Spinal cord (tissue), 10 donors: ENCODE data around the gene EIF3K. TPM values are rescaled to one million over a fixed set of nuclear protein-coding genes. Genes with fewer than 3 reads are reported as not detected.
A peak's percentile ranks its signal among the peaks of the same experiment; 100 is the strongest.

Experiments
- DNase-seq, 6 donors: peaks; one replicate each; pipeline versions ENCODE4 v3.0.0 to v3.0.0-alpha.2; 2013 to 2015; ENCODE audit warnings: low spot score in 6 of 6, low read depth in 4 of 6
- H3K27ac ChIP-seq: one replicate; pipeline ENCODE4 v1.5.1; 2013; ENCODE audit warnings: low read depth, low read length, control low read depth
- H3K27me3 ChIP-seq: one replicate; pipeline ENCODE4 v1.6.1; 2013; ENCODE audit warnings: low read length; ENCODE audit not compliant: control insufficient read depth, insufficient read depth
- H3K36me3 ChIP-seq: one replicate; pipeline ENCODE4 v1.6.1; 2013; ENCODE audit warnings: low read length; ENCODE audit not compliant: control insufficient read depth, insufficient read depth
- H3K4me1 ChIP-seq: one replicate; pipeline ENCODE4 v1.6.1; 2013; ENCODE audit warnings: low read length; ENCODE audit not compliant: control insufficient read depth, insufficient read depth
- H3K4me3 ChIP-seq: one replicate; pipeline ENCODE4 v1.5.1; 2013; ENCODE audit warnings: low read depth, low read length, control low read depth
- H3K9me3 ChIP-seq: one replicate; pipeline ENCODE4 v1.6.1; 2013; ENCODE audit warnings: low read length; ENCODE audit not compliant: control insufficient read depth, insufficient read depth
- WGBS: methylation state at CpG from one replicate; pipeline ENCODE4 v1.1.5; 2013; ENCODE audit warnings: missing lambda C conversion rate; ENCODE audit not compliant: insufficient coverage; 5-methylcytosine and 5-hydroxymethylcytosine counted together
- polyA plus RNA-seq, 2 donors: library from polyadenylated mRNA; unstranded; fragments of 120-200 nt; gene quantifications; one replicate each; pipeline ENCODE4 v1.2.1, GENCODE V29; 2013; ENCODE audit not compliant: insufficient read length in 2 of 2
- total RNA-seq, 2 donors: library from RNA; depleted of rRNA in 1 of 2; stranded (reverse); fragments of 120-200 nt in 1 of 2; fragments of >200 nt in 1 of 2; gene quantifications; one replicate each; pipeline versions ENCODE4 v1.2.3 to v1.2.4, GENCODE V29; 2013 to 2014
- donor health status: healthy.

EIF3K gene
- total and polyA plus RNA-seq, 4 donors, result 110 to 268 (median 260) TPM

DNA sequence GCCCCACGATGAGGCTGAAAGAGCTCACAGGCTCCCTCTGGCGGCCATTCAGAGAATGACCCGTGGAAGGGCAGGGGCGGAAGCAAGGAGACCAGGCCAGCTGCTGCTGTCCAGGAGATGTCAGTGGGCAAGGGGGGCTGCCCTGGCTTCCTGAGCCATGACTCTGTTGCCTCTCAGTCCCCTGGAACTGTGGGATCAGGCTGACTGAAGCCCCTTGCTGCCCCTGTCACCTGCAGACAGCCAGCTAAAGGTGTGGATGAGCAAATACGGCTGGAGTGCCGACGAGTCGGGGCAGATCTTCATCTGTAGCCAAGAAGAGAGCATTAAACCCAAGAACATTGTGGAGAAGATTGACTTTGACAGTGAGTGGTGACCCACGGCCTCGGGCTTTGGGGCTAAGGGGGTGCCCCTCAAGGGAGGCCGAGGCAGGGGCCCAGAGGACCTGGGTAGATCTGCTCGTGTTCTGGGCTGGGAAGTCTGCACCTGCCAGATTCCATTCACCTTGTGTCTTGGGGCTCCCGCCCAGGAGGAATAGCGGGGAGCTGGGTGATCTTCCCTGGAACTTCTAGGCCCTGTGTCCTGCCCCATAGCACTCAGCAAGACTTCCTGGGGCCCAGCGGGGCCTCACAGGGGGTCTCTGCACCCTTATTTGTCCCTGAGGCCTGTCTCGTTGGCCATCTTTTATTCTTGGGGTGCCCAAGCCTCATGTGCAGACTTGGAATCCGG lies 15.9 kb downstream of the EIF3K start:
- no peaks in the 10 kb centered on the region for H3K9me3 ChIP-seq
- H3K4me3 ChIP-seq, result no peak overlapping the region
- H3K36me3 ChIP-seq, result peaks cover 67% of the 10 kb centered on the region
- H3K4me1 ChIP-seq, result peaks cover 5% of the 10 kb centered on the region
- no peaks in the 10 kb centered on the region for H3K27me3 ChIP-seq
- no peak overlapping the region for H3K27ac ChIP-seq
- 72% methylated on average over 16 of the region's 17 CpGs for WGBS
- DNase-seq, result peak in 3 of 6 donors; percentile 65 to 88 (median 86)

DNA sequence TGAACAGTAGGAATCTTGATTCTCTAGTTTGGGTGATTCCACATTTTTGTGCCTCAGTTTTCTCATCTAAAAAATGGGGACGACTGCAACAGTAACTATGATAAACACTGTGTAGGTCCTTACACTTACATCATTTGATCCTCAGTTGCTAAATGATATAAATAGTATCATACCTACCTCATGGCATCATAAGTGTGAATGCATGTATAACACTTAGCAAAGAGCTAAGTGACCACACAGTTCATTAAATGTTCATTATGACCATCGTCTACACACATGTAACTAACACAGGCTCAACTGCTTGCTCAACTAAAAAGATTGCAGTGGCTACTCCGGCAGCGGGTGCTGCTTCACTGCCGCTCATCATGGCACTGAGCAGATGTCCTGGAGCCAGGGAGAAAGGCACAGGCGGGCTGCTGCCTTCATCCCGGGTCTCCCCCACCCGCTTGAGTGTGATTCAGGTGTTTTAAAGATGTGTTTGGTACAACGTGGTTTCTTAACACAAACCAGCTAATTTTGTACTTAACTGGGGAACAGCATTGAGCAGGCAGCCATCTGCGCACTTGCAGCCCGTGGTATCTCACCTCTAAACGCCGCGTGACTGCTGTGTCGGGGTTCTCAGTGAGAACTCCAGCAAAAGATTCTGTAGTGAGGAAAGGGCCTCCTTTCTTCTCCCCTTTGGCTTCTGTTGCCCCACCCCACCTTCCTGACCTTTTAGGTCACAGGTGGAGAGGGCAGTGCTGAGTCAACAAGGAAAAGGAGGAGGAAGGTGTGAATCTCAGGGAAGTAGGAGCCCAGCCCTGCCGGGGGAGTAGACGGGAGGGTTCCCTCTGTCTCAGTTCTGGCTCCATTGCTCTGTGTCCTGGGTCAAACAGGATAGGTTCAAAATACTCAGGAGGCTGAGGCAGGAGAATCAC lies 16.8 kb downstream of the EIF3K start:
- no peak overlapping the region for H3K4me3 ChIP-seq
- H3K27ac ChIP-seq, result no peak overlapping the region
- H3K27me3 ChIP-seq, result no peaks in the 10 kb centered on the region
- 91% methylated on average over 6 of the region's 17 CpGs for WGBS
- peaks cover 5% of the 10 kb centered on the region for H3K4me1 ChIP-seq
- no peak for DNase-seq
- H3K36me3 ChIP-seq, result peaks cover 61% of the 10 kb centered on the region
- H3K9me3 ChIP-seq, result no peaks in the 10 kb centered on the region

DNA sequence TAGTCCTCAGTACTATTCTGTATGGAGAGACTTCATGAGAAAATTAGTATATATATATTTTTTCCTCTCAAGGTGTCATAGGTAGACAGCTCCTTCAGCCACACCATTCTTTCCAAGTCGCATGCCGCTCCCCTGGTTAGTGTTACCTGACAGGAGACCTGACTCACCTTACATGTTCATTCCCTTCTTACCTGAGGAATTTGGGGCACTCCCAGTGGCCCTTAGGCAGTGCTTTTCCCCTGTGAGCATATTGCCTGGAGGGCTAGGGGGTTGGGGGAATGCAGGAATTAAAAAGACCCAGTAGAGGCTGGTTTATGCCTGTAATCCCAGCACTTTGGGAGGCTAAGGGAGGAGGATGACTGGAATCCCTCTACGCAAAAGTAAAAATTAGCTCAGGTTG lies 19.5 kb downstream of the EIF3K start:
- Histone ChIP-seq H3K36me3 (peaks cover 40% of the 10 kb centered on the region), H3K9me3 (no peaks in the 10 kb centered on the region), H3K27me3 (no peaks in the 10 kb centered on the region), H3K27ac (no peak overlapping the region), H3K4me1 (peaks cover 5% of the 10 kb centered on the region), H3K4me3 (no peak overlapping the region)
- 85% methylated on average over 3 of the region's 3 CpGs for WGBS
- no peak for DNase-seq

DNA sequence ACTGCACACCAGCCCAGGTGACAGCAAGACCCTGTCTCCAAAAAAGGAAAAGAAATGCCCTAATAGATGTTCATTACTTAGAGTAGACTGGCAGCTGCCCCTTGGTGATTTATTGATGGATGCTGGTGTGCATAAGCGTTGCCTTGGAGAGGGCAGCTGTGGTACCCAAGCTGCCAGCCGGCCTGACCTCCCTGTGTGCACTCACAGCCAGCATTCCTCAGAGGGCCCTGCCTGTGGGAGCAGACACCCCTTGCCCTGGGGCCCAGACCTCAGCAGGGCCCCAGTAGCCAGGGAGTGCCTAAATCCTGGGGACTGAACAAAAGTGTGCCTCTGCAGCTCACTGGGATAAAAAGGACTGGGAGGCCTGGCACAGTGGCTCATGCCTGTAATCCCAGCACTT lies 20.7 kb downstream of the EIF3K start:
- Histone ChIP-seq H3K9me3 (no peaks in the 10 kb centered on the region), H3K36me3 (peaks cover 37% of the 10 kb centered on the region), H3K27ac (no peak overlapping the region), H3K27me3 (no peaks in the 10 kb centered on the region), H3K4me3 (no peak overlapping the region), H3K4me1 (peaks cover 4% of the 10 kb centered on the region)
- no peak for DNase-seq
- WGBS, result 68% methylated on average over 2 of the region's 2 CpGs

DNA sequence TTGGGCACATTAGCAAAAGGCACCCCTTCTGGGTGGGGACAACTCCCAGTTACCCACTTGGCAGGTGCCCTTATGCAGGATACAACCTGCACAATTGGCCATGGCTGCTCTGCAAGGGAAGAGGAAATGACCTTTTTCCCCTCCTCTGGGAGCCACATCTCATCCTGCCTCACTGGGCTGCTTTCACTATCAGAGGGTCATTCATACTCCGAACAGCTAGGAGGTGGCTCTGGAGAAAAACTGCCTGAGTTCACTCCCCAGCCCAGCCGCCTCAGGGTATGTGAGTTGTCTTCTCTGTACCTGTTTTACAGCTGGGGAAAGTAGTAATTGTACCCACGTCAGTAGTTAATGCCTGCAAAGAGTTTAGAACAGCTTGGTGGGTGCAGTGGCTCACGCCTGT lies 21.4 kb downstream of the EIF3K start:
- DNase-seq, result no peak
- Histone ChIP-seq H3K4me1 (no peaks in the 10 kb centered on the region), H3K27me3 (no peaks in the 10 kb centered on the region), H3K9me3 (no peaks in the 10 kb centered on the region), H3K4me3 (no peak overlapping the region), H3K27ac (no peak overlapping the region), H3K36me3 (peaks cover 31% of the 10 kb centered on the region)
- 83% methylated on average over 2 of the region's 4 CpGs for WGBS

DNA sequence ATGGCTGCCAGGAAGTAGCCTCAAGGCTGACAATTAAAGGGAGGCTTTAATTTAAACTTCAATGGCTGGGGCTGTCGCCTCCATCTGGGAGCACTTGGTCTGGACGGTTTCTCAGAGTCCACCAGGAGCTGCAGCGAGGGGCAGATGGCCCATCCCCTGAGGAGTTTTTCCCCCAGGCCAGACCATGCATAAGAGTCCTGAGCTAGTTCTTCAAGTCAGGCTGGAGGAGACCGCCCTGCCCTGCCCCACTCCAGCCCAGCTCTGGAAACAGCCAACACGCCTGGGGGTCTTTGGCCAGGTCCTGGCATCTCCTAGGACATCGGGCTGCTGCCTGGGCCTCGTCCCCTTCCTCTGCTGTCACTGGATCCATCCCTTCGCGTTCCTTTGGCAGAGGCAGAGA lies 23.2 kb downstream of the EIF3K start:
- Histone ChIP-seq H3K27ac (no peak overlapping the region), H3K9me3 (no peaks in the 10 kb centered on the region), H3K36me3 (peaks cover 16% of the 10 kb centered on the region), H3K27me3 (no peaks in the 10 kb centered on the region), H3K4me1 (peaks cover 4% of the 10 kb centered on the region), H3K4me3 (no peak overlapping the region)
- DNase-seq, result no peak
- 54% methylated on average over 5 of the region's 9 CpGs for whole genome bisulfite sequencing

DNA sequence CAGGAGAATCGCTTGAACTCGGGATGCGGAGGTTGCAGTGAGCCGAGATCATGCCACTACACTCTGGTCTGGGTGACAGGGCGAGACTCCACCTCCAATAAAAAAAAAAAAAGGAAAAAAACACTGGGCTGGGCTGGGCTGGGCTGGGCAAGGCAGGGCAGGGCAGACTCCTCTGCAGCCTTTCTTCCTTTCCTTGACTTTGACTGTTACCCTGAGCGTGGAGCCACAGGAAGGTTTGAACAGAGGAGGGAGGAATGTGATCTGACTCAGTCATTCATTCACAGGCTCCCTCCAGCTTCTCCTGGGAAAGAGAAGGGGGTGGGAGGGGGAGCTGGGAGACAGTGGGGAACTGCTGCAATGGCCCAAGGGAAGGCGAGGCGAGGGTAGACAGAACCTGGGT lies 25.7 kb downstream of the EIF3K start:
- no peaks in the 10 kb centered on the region for H3K27me3 ChIP-seq
- peaks cover 14% of the 10 kb centered on the region for H3K4me1 ChIP-seq
- no peak overlapping the region for H3K27ac ChIP-seq
- H3K36me3 ChIP-seq, result peaks cover 3% of the 10 kb centered on the region
- WGBS, result 97% methylated on average over 5 of the region's 8 CpGs
- no peak for DNase-seq
- no peak overlapping the region for H3K4me3 ChIP-seq
- H3K9me3 ChIP-seq, result no peaks in the 10 kb centered on the region

DNA sequence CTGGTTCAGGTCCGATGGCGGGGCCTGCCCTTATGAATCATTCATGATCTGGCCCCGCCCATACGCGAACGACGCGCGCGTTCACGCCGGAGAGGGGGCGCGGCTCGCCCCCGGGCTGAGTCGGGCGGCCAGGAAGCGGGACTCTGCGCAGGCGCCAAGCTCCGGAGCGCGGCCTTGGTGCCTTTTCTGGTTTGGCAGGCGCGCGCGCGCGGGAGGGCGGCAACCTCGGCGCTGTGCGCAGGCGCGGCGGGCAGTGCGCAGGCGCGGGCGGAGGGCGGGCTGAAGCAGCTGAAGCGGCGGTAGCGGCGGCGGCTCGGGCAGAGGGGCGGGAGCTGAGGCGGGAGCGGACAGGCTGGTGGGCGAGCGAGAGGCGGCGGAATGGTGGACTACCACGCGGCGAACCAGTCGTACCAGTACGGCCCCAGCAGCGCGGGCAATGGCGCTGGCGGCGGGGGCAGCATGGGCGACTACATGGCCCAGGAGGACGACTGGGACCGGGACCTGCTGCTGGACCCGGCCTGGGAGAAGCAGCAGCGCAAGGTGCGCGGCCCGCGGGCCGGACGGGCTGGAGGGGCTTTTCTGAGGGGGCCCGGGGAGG lies 28.5 kb downstream of the EIF3K start, which contains the start of gene ACTN4:
Gene ACTN4 (plus strand): TSS at position 282 of the 598 bp plus-strand sequence. CDS start 97 bp downstream, at position 379.
- no peaks in the 10 kb centered on the region for H3K27me3 ChIP-seq
- peak; percentile 92 to 99 (median 96) for DNase-seq
- H3K4me1 ChIP-seq, result peaks cover 33% of the 10 kb centered on the region
- peak within 1 kb of the TSS; percentile 85 for H3K27ac ChIP-seq
- under 1% methylated on average over 77 of the region's 77 CpGs for WGBS
- no peaks in the 10 kb centered on the region for H3K9me3 ChIP-seq
- peak within 1 kb of the TSS; percentile 87 for H3K4me3 ChIP-seq
- peaks cover 1% of the 10 kb centered on the region for H3K36me3 ChIP-seq

DNA sequence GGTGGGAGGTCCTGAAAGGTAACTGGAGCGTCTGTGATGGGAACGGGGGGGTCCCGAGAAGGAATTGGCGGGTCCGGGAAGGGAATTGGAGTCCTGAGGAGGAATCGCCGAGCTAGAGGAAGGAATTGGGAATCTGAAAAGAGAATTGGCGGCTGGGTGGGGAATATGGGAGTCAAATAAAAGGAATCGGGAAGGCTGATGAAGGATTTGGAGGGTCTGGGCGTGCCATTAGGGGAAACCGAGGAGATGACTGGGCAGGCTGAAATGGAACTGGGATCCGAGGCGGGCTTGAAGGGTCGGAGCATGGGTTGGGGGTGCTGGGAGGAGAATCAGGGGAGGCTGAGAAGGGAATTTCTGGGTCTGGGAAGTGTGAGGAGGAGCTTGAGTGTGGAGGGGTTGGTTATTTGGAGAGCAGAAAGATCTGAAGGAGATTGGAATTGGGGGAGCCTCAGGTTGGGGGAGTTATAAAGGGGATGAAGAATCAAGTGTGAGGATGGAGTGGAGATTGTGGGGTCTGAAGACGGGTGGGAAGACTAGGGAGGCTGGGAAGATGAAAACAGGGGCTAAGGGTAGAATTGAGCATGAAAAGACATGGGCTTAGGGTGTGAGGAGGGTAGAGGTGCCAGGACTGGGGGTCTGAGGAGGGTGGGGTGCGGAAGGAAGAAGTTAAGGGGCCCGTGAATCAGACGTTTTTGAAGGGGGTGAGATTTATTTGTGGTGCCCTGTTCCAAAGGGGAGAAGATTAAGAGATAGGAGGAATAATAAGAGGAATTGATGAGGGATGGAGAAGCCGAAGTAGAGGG lies 29.2 kb downstream of the EIF3K start:
- Histone ChIP-seq H3K36me3 (peaks cover 4% of the 10 kb centered on the region), H3K27ac (peak overlapping the region; percentile 85), H3K4me3 (peak overlapping the region; percentile 87), H3K4me1 (peaks cover 38% of the 10 kb centered on the region), H3K27me3 (no peaks in the 10 kb centered on the region), H3K9me3 (no peaks in the 10 kb centered on the region)
- 0% methylated on average over 19 of the region's 19 CpGs for WGBS
- peak in 1 of 6 donors; percentile 53 for DNase-seq
